ENCODE data around the gene APMAP.
"Not testable (repeated sequence)": the region's sequence is repeated elsewhere in the genome, so short reads cannot be mapped to it uniquely, and the experiment has no call there.

Gene APMAP

GRCh38 chr20:24929867-24930723 lies 62.5 kb downstream of the APMAP start:
- peak; percentile 55 to 58 for DNase-seq

GRCh38 chr20:24929259-24929658 lies 63.3 kb downstream of the APMAP start:
- DNase-seq = not testable (repeated sequence)

GRCh38 chr20:24920706-24921105 lies 71.8 kb downstream of the APMAP start:
- not testable (repeated sequence) for DNase-seq

GRCh38 chr20:24919665-24920064 lies 72.9 kb downstream of the APMAP start:
- DNase-seq = not testable (repeated sequence)

GRCh38 chr20:24918579-24919566 lies 73.7 kb downstream of the APMAP start:
- DNase-seq = no peak

GRCh38 chr20:24917797-24918578 lies 74.6 kb downstream of the APMAP start:
- DNase-seq = peak; percentile 37 to 38

GRCh38 chr20:24917056-24917455 lies 75.5 kb downstream of the APMAP start:
- no peak for DNase-seq

- no peak for DNase-seq
Measured at GRCh38 chr20:24916412-24916811, 76.1 kb downstream of the APMAP start.

- DNase-seq = no peak
Measured at GRCh38 chr20:24915892-24916291, 76.7 kb downstream of the APMAP start.

GRCh38 chr20:24915440-24915839 lies 77.1 kb downstream of the APMAP start:
- no peak for DNase-seq

- DNase-seq = no peak
Measured at GRCh38 chr20:24914388-24915241, 77.9 kb downstream of the APMAP start.

- DNase-seq = no peak
Measured at GRCh38 chr20:24913076-24913628, 79.4 kb downstream of the APMAP start.

Measured in CD4-positive, alpha-beta T cell treated with Interleukin-4 for 1 hour (primary cell).